ENCODE data around the gene HNMT.

DNA sequence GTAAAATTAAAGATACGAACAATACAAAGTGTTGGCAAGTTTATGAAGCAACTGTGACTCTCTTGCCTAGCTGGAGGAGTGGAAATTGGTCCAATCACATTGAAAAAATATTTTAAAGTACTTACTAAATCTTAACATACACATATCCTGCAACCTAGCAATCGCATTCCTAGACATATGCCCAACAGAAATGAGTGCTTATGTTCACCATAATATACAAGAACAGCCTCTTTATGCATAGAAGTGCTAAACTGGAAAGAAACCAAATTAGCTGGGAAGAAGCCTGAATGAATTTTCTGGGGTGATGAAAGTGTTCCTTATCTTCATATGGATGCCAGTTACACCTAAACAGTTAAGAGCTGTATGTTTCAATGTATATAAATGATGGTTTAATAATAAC is 98.9 kb downstream of the HNMT start:
- TF ChIP-seq, protein P1, sequence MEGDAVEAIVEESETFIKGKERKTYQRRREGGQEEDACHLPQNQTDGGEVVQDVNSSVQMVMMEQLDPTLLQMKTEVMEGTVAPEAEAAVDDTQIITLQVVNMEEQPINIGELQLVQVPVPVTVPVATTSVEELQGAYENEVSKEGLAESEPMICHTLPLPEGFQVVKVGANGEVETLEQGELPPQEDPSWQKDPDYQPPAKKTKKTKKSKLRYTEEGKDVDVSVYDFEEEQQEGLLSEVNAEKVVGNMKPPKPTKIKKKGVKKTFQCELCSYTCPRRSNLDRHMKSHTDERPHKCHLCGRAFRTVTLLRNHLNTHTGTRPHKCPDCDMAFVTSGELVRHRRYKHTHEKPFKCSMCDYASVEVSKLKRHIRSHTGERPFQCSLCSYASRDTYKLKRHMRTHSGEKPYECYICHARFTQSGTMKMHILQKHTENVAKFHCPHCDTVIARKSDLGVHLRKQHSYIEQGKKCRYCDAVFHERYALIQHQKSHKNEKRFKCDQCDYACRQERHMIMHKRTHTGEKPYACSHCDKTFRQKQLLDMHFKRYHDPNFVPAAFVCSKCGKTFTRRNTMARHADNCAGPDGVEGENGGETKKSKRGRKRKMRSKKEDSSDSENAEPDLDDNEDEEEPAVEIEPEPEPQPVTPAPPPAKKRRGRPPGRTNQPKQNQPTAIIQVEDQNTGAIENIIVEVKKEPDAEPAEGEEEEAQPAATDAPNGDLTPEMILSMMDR (conservative IDR thresholded peaks at IDR 0.05) = no peak
- TF ChIP-seq ZFX (IDR thresholded peaks at IDR 0.05) = no peak
